ENCODE results near the gene MYBL2.

MYBL2 gene

GRCh38 chr20:43722153-43722505 lies 55.2 kb downstream of the MYBL2 start:
- no peak for DNase-seq

- no peak for DNase-seq
These were observed 56.3 kb downstream of the MYBL2 start for GRCh38 chr20:43723186-43723585.

- no peak for DNase-seq
These were observed 56.8 kb downstream of the MYBL2 start for GRCh38 chr20:43723735-43724134.

GRCh38 chr20:43724383-43724782 lies 57.5 kb downstream of the MYBL2 start:
- no peak for DNase-seq

GRCh38 chr20:43725666-43726065 lies 58.8 kb downstream of the MYBL2 start:
- no peak for DNase-seq

GRCh38 chr20:43726333-43726732 lies 59.4 kb downstream of the MYBL2 start:
- DNase-seq = no peak

GRCh38 chr20:43726811-43727338 lies 60.0 kb downstream of the MYBL2 start, which contains the start of gene GTSF1L:
Gene GTSF1L (minus strand): TSS chr20:43727002. CDS start chr20:43726694, 308 bp downstream.
- no peak for DNase-seq

GRCh38 chr20:43727980-43728590 lies 61.2 kb downstream of the MYBL2 start:
- DNase-seq = no peak

GRCh38 chr20:43728686-43729255 lies 61.9 kb downstream of the MYBL2 start:
- no peak for DNase-seq

GRCh38 chr20:43731469-43731868 lies 64.6 kb downstream of the MYBL2 start:
- no peak for DNase-seq

- DNase-seq = no peak
These were observed 65.0 kb downstream of the MYBL2 start for GRCh38 chr20:43731927-43732326.

- no peak for DNase-seq
These were observed 69.8 kb downstream of the MYBL2 start for GRCh38 chr20:43736588-43737158.

- DNase-seq = no peak
These were observed 71.0 kb downstream of the MYBL2 start for GRCh38 chr20:43737925-43738324.

GRCh38 chr20:43739148-43739749 lies 72.3 kb downstream of the MYBL2 start:
- no peak for DNase-seq

GRCh38 chr20:43740642-43741041 lies 73.7 kb downstream of the MYBL2 start:
- no peak for DNase-seq

- DNase-seq = no peak
These were observed 77.3 kb downstream of the MYBL2 start for GRCh38 chr20:43744151-43744611.

- no peak for DNase-seq
These were observed 78.2 kb downstream of the MYBL2 start for GRCh38 chr20:43744966-43745730.

- DNase-seq = no peak
These were observed 79.6 kb downstream of the MYBL2 start for GRCh38 chr20:43746344-43747137.

GRCh38 chr20:43748274-43748673 lies 81.4 kb downstream of the MYBL2 start:
- DNase-seq = no peak

- DNase-seq = peak in 47 of 56 donors; percentile 5 to 85 (median 48)
These were observed 82.9 kb downstream of the MYBL2 start for GRCh38 chr20:43749734-43750294.
